WTC11 (cell line): ENCODE data around the gene SLC45A3. TPM values are rescaled to one million over a fixed set of nuclear protein-coding genes. Genes with fewer than 3 reads are reported as not detected.

Experiments used
- ATAC-seq: fragments of 200-7000 bp; cut with Tn5 transposase; 2 replicates; pipeline ENCODE4 v1.10.0; 2021; ENCODE audit warnings: mild to moderate bottlenecking, moderate library complexity
- CTCF ChIA-PET: fragments of 300-600 bp; sonication (Branson Sonifier 250); formaldehyde crosslinking; loops from one replicate; lab custom pipeline; 2021; ENCODE audit warnings: antibody characterized with exemption; lab: Charles Lee
- POLR2A ChIA-PET: fragments of 350-600 bp; sonication (Branson Sonifier 250); formaldehyde crosslinking; loops from one replicate; lab custom pipeline; 2021; ENCODE audit warnings: antibody characterized with exemption; lab: Charles Lee
- DNase-seq: peaks from one replicate; pipeline ENCODE4 v3.0.0; 2021; ENCODE audit warnings: low spot score
- H3K27ac Mint-ChIP-seq: 2 replicates; pipeline ENCODE4 v1.8.0; 2021; ENCODE audit warnings: mixed read lengths
- H3K27me3 Mint-ChIP-seq: 2 replicates; pipeline ENCODE4 v1.8.0; 2021; ENCODE audit warnings: low read depth, mild to moderate bottlenecking, moderate library complexity, mixed read lengths
- H3K36me3 Mint-ChIP-seq: 2 replicates; pipeline ENCODE4 v1.8.0; 2021; ENCODE audit warnings: mixed read lengths
- H3K4me1 Mint-ChIP-seq: 2 replicates; pipeline ENCODE4 v1.8.0; 2022; ENCODE audit warnings: mixed read lengths
- H3K4me3 Mint-ChIP-seq: 2 replicates; pipeline ENCODE4 v1.8.0; 2021; ENCODE audit warnings: mild to moderate bottlenecking, moderate library complexity, mixed read lengths
- H3K9me3 Mint-ChIP-seq: 2 replicates; pipeline ENCODE4 v1.8.0; 2021; ENCODE audit warnings: mixed read lengths
- ATF2 ChIP-seq: sonication (generic); formaldehyde crosslinking; IDR thresholded peaks from 2 replicates; pipeline ENCODE4 v1.8.1; 2022; ENCODE audit warnings: low read depth, missing genetic modification reagents, borderline replicate concordance
- ATF6 ChIP-seq: sonication (generic); formaldehyde crosslinking; IDR thresholded peaks from 2 replicates; pipeline ENCODE4 v1.8.1; 2023; ENCODE audit warnings: mild to moderate bottlenecking, missing genetic modification reagents
- CREM ChIP-seq: sonication (generic); formaldehyde crosslinking; IDR thresholded peaks from 2 replicates; pipeline ENCODE4 v1.8.1; 2022; ENCODE audit warnings: mild to moderate bottlenecking, missing genetic modification reagents, moderate library complexity
- FOXJ3 ChIP-seq: sonication (generic); formaldehyde crosslinking; IDR thresholded peaks from 2 replicates; pipeline ENCODE4 v1.9.0; 2021; ENCODE audit warnings: missing genetic modification reagents, mild to moderate bottlenecking, borderline replicate concordance
- FOXP1 ChIP-seq: sonication (generic); formaldehyde crosslinking; IDR thresholded peaks from 2 replicates; pipeline ENCODE4 v1.8.0; 2022; ENCODE audit warnings: missing genetic modification reagents, mild to moderate bottlenecking, moderate library complexity, borderline replicate concordance
- MAX ChIP-seq: sonication (generic); formaldehyde crosslinking; IDR thresholded peaks from 2 replicates; pipeline ENCODE4 v1.8.0; 2022; ENCODE audit warnings: mild to moderate bottlenecking, missing genetic modification reagents
- MYBL2 ChIP-seq: sonication (generic); formaldehyde crosslinking; IDR thresholded peaks from 2 replicates; pipeline ENCODE4 v1.8.1; 2023; ENCODE audit warnings: mild to moderate bottlenecking, moderate library complexity, missing genetic modification reagents
- NFYB ChIP-seq: sonication (generic); formaldehyde crosslinking; conservative IDR thresholded peaks from 2 replicates; pipeline ENCODE4 v1.8.0; 2022; ENCODE audit warnings: low read depth, missing genetic modification reagents
- NR3C1 ChIP-seq: sonication (generic); formaldehyde crosslinking; conservative IDR thresholded peaks from 2 replicates; pipeline ENCODE4 v1.8.1; 2023; ENCODE audit warnings: low read depth, mild to moderate bottlenecking, missing genetic modification reagents
- PRRX2 ChIP-seq: fragments of 250-450 bp; sonication (Bioruptor Pico); IDR thresholded peaks from 2 replicates; pipeline ENCODE4 v1.8.0; 2021; ENCODE audit warnings: mild to moderate bottlenecking
- TCF7 ChIP-seq: sonication (generic); formaldehyde crosslinking; IDR thresholded peaks from 2 replicates; pipeline ENCODE4 v1.8.0; 2022; ENCODE audit warnings: mild to moderate bottlenecking, low read depth, missing genetic modification reagents, moderate library complexity
- ZNF317 ChIP-seq: sonication (generic); formaldehyde crosslinking; IDR thresholded peaks from 2 replicates; pipeline ENCODE4 v1.8.1; 2023; ENCODE audit warnings: low read depth, mild to moderate bottlenecking, moderate library complexity, missing genetic modification reagents, borderline replicate concordance
- ZNF396 ChIP-seq: fragments of 250-450 bp; sonication (Bioruptor Pico); IDR thresholded peaks from 2 replicates; pipeline ENCODE4 v1.8.0; 2021; ENCODE audit warnings: mild to moderate bottlenecking, moderate library complexity, borderline replicate concordance
- total RNA-seq: library from RNA; stranded (reverse); gene quantifications from 3 replicates; pipeline ENCODE4 v1.2.3, GENCODE V29; 2021
- TF ChIP-seq, protein P1 (sequence below): sonication (generic); formaldehyde crosslinking; IDR thresholded peaks from 2 replicates; pipeline ENCODE4 v1.8.0; 2022; ENCODE audit warnings: mild to moderate bottlenecking, missing genetic modification reagents
- TF ChIP-seq, protein P2 (sequence below): sonication (generic); formaldehyde crosslinking; IDR thresholded peaks from 2 replicates; pipeline ENCODE4 v1.8.0; 2022; ENCODE audit warnings: mild to moderate bottlenecking, missing genetic modification reagents
- TF ChIP-seq, protein P3 (sequence below): sonication (generic); formaldehyde crosslinking; IDR thresholded peaks from 2 replicates; pipeline ENCODE4 v1.8.1; 2022; ENCODE audit warnings: mild to moderate bottlenecking, moderate library complexity, missing genetic modification reagents

SLC45A3 gene
- total RNA-seq, 1 experiment from 2014 or later = 15.2 TPM

- H3K4me1 Mint-ChIP-seq = peaks cover 47% of the 10 kb centered on the region
- POLR2A ChIA-PET = no interaction called here
- H3K27me3 Mint-ChIP-seq = no peaks in the 10 kb centered on the region
- DNase-seq = no peak
- TF ChIP-seq NR3C1 (CRISPR knock-in tag) = no peak
- peak; percentile 9; the same call in 1 of the 2 replicates for TF ChIP-seq FOXP1 (CRISPR knock-in tag)
- TF ChIP-seq NFYB (CRISPR knock-in tag) = no peak
- TF ChIP-seq, all 79 proteins: peak for 1
- CTCF ChIA-PET = interaction anchor here (0.7 to 19.1 kb wide), 8 partner anchors 13 to 315 kb away, joined by 3 to 468 read pairs (median 8); partner anchors contain the start of gene SLC45A3
- Mint-ChIP-seq H3K36me3 (peaks cover 4% of the 10 kb centered on the region; the same call in 1 of the 2 replicates), H3K27ac (peak overlapping the region; percentile 82), H3K4me3 (no peak overlapping the region), H3K9me3 (no peaks in the 10 kb centered on the region)
- no peak for ATAC-seq
Observed at GRCh38 chr1:205662135-205662738, 18.1 kb downstream of the SLC45A3 start.

DNA sequence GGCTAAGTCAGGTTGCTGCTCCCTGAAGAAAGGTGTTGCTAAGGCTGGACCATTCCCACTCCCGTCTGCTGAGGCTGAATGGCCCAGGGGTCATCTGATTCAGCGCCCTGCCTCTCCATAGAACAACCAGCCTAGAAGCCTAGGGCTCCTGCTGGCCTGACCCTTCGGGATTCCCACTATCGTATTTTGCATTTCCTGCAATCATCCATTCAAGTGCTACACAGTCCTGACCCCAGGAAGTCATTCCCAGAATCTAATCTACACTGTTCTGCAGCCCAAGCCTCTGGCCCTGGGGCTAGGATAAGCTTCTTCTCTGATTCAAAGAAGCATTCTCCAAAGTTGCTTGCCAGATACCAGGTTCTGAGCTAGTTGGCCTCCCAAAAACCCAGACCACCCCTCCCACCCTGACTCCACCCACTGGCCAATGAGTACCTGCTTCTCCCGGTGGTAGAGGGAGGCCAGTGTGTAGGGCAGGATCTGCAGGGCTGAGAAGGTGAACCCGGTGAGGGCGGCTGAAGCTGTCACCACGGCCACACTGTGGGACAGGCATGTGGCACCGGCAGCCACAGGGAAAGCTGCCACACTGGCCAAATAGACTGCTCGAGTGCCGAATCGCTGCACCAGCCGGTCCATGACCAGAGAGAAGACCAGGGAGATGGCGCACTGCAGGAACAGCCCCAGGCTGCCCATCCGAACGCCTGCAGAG is 18.7 kb downstream of the SLC45A3 start:
- Mint-ChIP-seq H3K27me3 (no peaks in the 10 kb centered on the region), H3K4me3 (no peak overlapping the region), H3K27ac (peak overlapping the region; percentile 82), H3K9me3 (no peaks in the 10 kb centered on the region), H3K4me1 (peaks cover 47% of the 10 kb centered on the region), H3K36me3 (peaks cover 4% of the 10 kb centered on the region; the same call in 1 of the 2 replicates)
- ChIA-PET POLR2A (interaction anchor here (0.6 kb wide), 1 partner anchor 146 kb away, joined by 3 read pairs; no protein-coding TSS in a partner anchor), CTCF (interaction anchor here (0.7 to 19.1 kb wide), 9 partner anchors 13 to 316 kb away, joined by 3 to 468 read pairs (median 6); partner anchors contain the start of gene SLC45A3)
- TF ChIP-seq FOXP1 (CRISPR knock-in tag) = 0 out of 2 replicates have a peak, but pooled peaks have one; percentile 27
- no peak for TF ChIP-seq PRRX2 (CRISPR knock-in tag)
- TF ChIP-seq, protein P1, sequence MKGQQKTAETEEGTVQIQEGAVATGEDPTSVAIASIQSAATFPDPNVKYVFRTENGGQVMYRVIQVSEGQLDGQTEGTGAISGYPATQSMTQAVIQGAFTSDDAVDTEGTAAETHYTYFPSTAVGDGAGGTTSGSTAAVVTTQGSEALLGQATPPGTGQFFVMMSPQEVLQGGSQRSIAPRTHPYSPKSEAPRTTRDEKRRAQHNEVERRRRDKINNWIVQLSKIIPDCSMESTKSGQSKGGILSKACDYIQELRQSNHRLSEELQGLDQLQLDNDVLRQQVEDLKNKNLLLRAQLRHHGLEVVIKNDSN (CRISPR knock-in tag) = no peak
- TF ChIP-seq, protein P2, sequence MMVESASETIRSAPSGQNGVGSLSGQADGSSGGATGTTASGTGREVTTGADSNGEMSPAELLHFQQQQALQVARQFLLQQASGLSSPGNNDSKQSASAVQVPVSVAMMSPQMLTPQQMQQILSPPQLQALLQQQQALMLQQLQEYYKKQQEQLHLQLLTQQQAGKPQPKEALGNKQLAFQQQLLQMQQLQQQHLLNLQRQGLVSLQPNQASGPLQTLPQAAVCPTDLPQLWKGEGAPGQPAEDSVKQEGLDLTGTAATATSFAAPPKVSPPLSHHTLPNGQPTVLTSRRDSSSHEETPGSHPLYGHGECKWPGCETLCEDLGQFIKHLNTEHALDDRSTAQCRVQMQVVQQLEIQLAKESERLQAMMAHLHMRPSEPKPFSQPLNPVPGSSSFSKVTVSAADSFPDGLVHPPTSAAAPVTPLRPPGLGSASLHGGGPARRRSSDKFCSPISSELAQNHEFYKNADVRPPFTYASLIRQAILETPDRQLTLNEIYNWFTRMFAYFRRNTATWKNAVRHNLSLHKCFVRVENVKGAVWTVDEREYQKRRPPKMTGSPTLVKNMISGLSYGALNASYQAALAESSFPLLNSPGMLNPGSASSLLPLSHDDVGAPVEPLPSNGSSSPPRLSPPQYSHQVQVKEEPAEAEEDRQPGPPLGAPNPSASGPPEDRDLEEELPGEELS (CRISPR knock-in tag) = no peak
- no peak for TF ChIP-seq CREM (CRISPR knock-in tag)
- TF ChIP-seq, protein P3, sequence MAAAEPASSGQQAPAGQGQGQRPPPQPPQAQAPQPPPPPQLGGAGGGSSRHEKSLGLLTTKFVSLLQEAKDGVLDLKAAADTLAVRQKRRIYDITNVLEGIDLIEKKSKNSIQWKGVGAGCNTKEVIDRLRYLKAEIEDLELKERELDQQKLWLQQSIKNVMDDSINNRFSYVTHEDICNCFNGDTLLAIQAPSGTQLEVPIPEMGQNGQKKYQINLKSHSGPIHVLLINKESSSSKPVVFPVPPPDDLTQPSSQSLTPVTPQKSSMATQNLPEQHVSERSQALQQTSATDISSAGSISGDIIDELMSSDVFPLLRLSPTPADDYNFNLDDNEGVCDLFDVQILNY = no peak
- TF ChIP-seq MAX (CRISPR knock-in tag) = no peak
- TF ChIP-seq ATF6 (CRISPR knock-in tag) = no peak
- 0 out of 2 replicates have a peak, but pooled peaks have one; percentile 36 for TF ChIP-seq MYBL2 (CRISPR knock-in tag)
- ATAC-seq (peak; percentile 50), DNase-seq (no peak)

GRCh38 chr1:205660361-205660760 is 19.9 kb downstream of the SLC45A3 start:
- peaks cover 4% of the 10 kb centered on the region; the same call in 1 of the 2 replicates for H3K36me3 Mint-ChIP-seq
- POLR2A ChIA-PET = interaction anchor here (0.8 to 3.4 kb wide), 3 partner anchors 10 to 68 kb away, joined by 3 to 16 read pairs (median 9); no protein-coding TSS in a partner anchor
- H3K27ac Mint-ChIP-seq = peak overlapping the region; percentile 55; the same call in 1 of the 2 replicates
- CTCF ChIA-PET = interaction anchor here (1.5 to 19.1 kb wide), 10 partner anchors 15 to 317 kb away, joined by 3 to 468 read pairs (median 45); partner anchors contain the start of gene SLC45A3
- TF ChIP-seq ZNF317 (CRISPR knock-in tag) = no peak
- TF ChIP-seq ATF2 (CRISPR knock-in tag) = no peak
- no peak for TF ChIP-seq FOXJ3 (CRISPR knock-in tag)
- TF ChIP-seq ZNF396 (CRISPR knock-in tag) = no peak
- no peak for TF ChIP-seq TCF7 (CRISPR knock-in tag)
- no peak for DNase-seq
- no peak for ATAC-seq
- no peaks in the 10 kb centered on the region for H3K9me3 Mint-ChIP-seq
- H3K4me1 Mint-ChIP-seq = peaks cover 39% of the 10 kb centered on the region
- no peak overlapping the region for H3K4me3 Mint-ChIP-seq
- H3K27me3 Mint-ChIP-seq = no peaks in the 10 kb centered on the region
